ENCODE data around the gene FAM20C.
"Not testable (repeated sequence)": the region's sequence is repeated elsewhere in the genome, so short reads cannot be mapped to it uniquely, and the experiment has no call there.

FAM20C gene

GRCh38 chr7:262251-262572, 69.8 kb downstream of the FAM20C start:
- Histone ChIP-seq H3K36me3 (ENCODE audit: insufficient read depth, low read length) (peaks cover 24% of the 10 kb centered on the region), H3K9ac (ENCODE audit: low read length) (no peak overlapping the region), H3K27ac (ENCODE audit: low read depth, low read length) (no peak overlapping the region), H3K4me1 (ENCODE audit: insufficient read depth, low read length) (no peaks in the 10 kb centered on the region), H3K9me3 (ENCODE audit: low read length) (no peaks in the 10 kb centered on the region), H3K27me3 (ENCODE audit: control insufficient read depth in 1 of 2, insufficient read depth in 2 of 2, low read length in 2 of 2) (no peaks in the 10 kb centered on the region), H3K4me3 (ENCODE audit: low read depth in 1 of 2, low read length in 2 of 2) (no peak overlapping the region)

GRCh38 chr7:262631-263311, 70.4 kb downstream of the FAM20C start:
- H3K36me3 ChIP-seq (ENCODE audit: insufficient read depth, low read length), result peaks cover 19% of the 10 kb centered on the region
- not testable (repeated sequence) for H3K9me3 ChIP-seq (ENCODE audit: low read length); H3K27me3 ChIP-seq (ENCODE audit: control insufficient read depth in 1 of 2, insufficient read depth in 2 of 2, low read length in 2 of 2); H3K9ac ChIP-seq (ENCODE audit: low read length); H3K4me1 ChIP-seq (ENCODE audit: insufficient read depth, low read length); H3K4me3 ChIP-seq (ENCODE audit: low read depth in 1 of 2, low read length in 2 of 2); H3K27ac ChIP-seq (ENCODE audit: low read depth, low read length)

- H3K4me1 ChIP-seq (ENCODE audit: insufficient read depth, low read length); H3K27ac ChIP-seq (ENCODE audit: low read depth, low read length); H3K9me3 ChIP-seq (ENCODE audit: low read length); H3K9ac ChIP-seq (ENCODE audit: low read length); H3K4me3 ChIP-seq (ENCODE audit: low read depth in 1 of 2, low read length in 2 of 2); H3K27me3 ChIP-seq (ENCODE audit: control insufficient read depth in 1 of 2, insufficient read depth in 2 of 2, low read length in 2 of 2): not testable (repeated sequence)
- peaks cover 18% of the 10 kb centered on the region for H3K36me3 ChIP-seq (ENCODE audit: insufficient read depth, low read length)
These were observed 71.3 kb downstream of the FAM20C start for GRCh38 chr7:263483-264351.

- H3K27ac ChIP-seq (ENCODE audit: low read depth, low read length), result no peak overlapping the region
- no peak overlapping the region for H3K9ac ChIP-seq (ENCODE audit: low read length)
- H3K36me3 ChIP-seq (ENCODE audit: insufficient read depth, low read length), result peaks cover 12% of the 10 kb centered on the region
- no peaks in the 10 kb centered on the region for H3K4me1 ChIP-seq (ENCODE audit: insufficient read depth, low read length)
- no peaks in the 10 kb centered on the region for H3K9me3 ChIP-seq (ENCODE audit: low read length)
- H3K4me3 ChIP-seq (ENCODE audit: low read depth in 1 of 2, low read length in 2 of 2), result no peak overlapping the region
- no peaks in the 10 kb centered on the region for H3K27me3 ChIP-seq (ENCODE audit: control insufficient read depth in 1 of 2, insufficient read depth in 2 of 2, low read length in 2 of 2)
These were observed 72.3 kb downstream of the FAM20C start for GRCh38 chr7:264541-265191.

GRCh38 chr7:265192-265997, 73.0 kb downstream of the FAM20C start:
- Histone ChIP-seq H3K9ac (ENCODE audit: low read length) (no peak overlapping the region), H3K36me3 (ENCODE audit: insufficient read depth, low read length) (peaks cover 5% of the 10 kb centered on the region), H3K27ac (ENCODE audit: low read depth, low read length) (no peak overlapping the region)

GRCh38 chr7:265998-266850, 73.9 kb downstream of the FAM20C start:
- no peak overlapping the region for H3K4me3 ChIP-seq (ENCODE audit: low read depth in 1 of 2, low read length in 2 of 2)
- no peaks in the 10 kb centered on the region for H3K4me1 ChIP-seq (ENCODE audit: insufficient read depth, low read length)
- H3K36me3 ChIP-seq (ENCODE audit: insufficient read depth, low read length), result no peaks in the 10 kb centered on the region
- no peak overlapping the region for H3K9ac ChIP-seq (ENCODE audit: low read length)
- no peak overlapping the region for H3K27ac ChIP-seq (ENCODE audit: low read depth, low read length)
- no peaks in the 10 kb centered on the region for H3K27me3 ChIP-seq (ENCODE audit: control insufficient read depth in 1 of 2, insufficient read depth in 2 of 2, low read length in 2 of 2)
- H3K9me3 ChIP-seq (ENCODE audit: low read length), result no peaks in the 10 kb centered on the region

More at GRCh38 chr7:265192-265997, 73.0 kb downstream of the FAM20C start:
- no peak overlapping the region for H3K4me3 ChIP-seq (ENCODE audit: low read depth in 1 of 2, low read length in 2 of 2)
- no peaks in the 10 kb centered on the region for H3K27me3 ChIP-seq (ENCODE audit: control insufficient read depth in 1 of 2, insufficient read depth in 2 of 2, low read length in 2 of 2)
- no peaks in the 10 kb centered on the region for H3K4me1 ChIP-seq (ENCODE audit: insufficient read depth, low read length)
- no peaks in the 10 kb centered on the region for H3K9me3 ChIP-seq (ENCODE audit: low read length)

- Histone ChIP-seq H3K27me3 (ENCODE audit: control insufficient read depth in 1 of 2, insufficient read depth in 2 of 2, low read length in 2 of 2) (no peaks in the 10 kb centered on the region), H3K27ac (ENCODE audit: low read depth, low read length) (no peak overlapping the region), H3K36me3 (ENCODE audit: insufficient read depth, low read length) (no peaks in the 10 kb centered on the region), H3K4me1 (ENCODE audit: insufficient read depth, low read length) (no peaks in the 10 kb centered on the region), H3K4me3 (ENCODE audit: low read depth in 1 of 2, low read length in 2 of 2) (no peak overlapping the region), H3K9me3 (ENCODE audit: low read length) (no peaks in the 10 kb centered on the region), H3K9ac (ENCODE audit: low read length) (no peak overlapping the region)
These were observed 74.8 kb downstream of the FAM20C start for GRCh38 chr7:266851-267840.

- Histone ChIP-seq H3K9me3 (ENCODE audit: low read length) (no peaks in the 10 kb centered on the region), H3K27me3 (ENCODE audit: control insufficient read depth in 1 of 2, insufficient read depth in 2 of 2, low read length in 2 of 2) (no peaks in the 10 kb centered on the region), H3K4me1 (ENCODE audit: insufficient read depth, low read length) (no peaks in the 10 kb centered on the region), H3K36me3 (ENCODE audit: insufficient read depth, low read length) (no peaks in the 10 kb centered on the region), H3K9ac (ENCODE audit: low read length) (no peak overlapping the region), H3K4me3 (ENCODE audit: low read depth in 1 of 2, low read length in 2 of 2) (no peak overlapping the region), H3K27ac (ENCODE audit: low read depth, low read length) (no peak overlapping the region)
These were observed 76.6 kb downstream of the FAM20C start for GRCh38 chr7:268991-269390.

- Histone ChIP-seq H3K4me3 (ENCODE audit: low read depth in 1 of 2, low read length in 2 of 2) (no peak overlapping the region), H3K4me1 (ENCODE audit: insufficient read depth, low read length) (no peaks in the 10 kb centered on the region), H3K9me3 (ENCODE audit: low read length) (no peaks in the 10 kb centered on the region), H3K9ac (ENCODE audit: low read length) (no peak overlapping the region), H3K27ac (ENCODE audit: low read depth, low read length) (no peak overlapping the region), H3K27me3 (ENCODE audit: control insufficient read depth in 1 of 2, insufficient read depth in 2 of 2, low read length in 2 of 2) (no peaks in the 10 kb centered on the region), H3K36me3 (ENCODE audit: insufficient read depth, low read length) (no peaks in the 10 kb centered on the region)
These were observed 77.3 kb downstream of the FAM20C start for GRCh38 chr7:269721-270120.
